Smooth muscle cell (in vitro differentiated cells): ENCODE measurements around the gene PRKG2. TPM values are rescaled to one million over a fixed set of nuclear protein-coding genes. Genes with fewer than 3 reads are reported as not detected.

Source experiments
- DNase-seq: peaks from one replicate; lab custom pipeline; 2025; ENCODE audit not compliant: unreplicated experiment; lab: John Stamatoyannopoulos, UW
- H2AFZ ChIP-seq: fragments of 200-600 bp; sonication (generic); 2 replicates; pipeline ENCODE4 v1.6.0; 2016; ENCODE audit warnings: antibody characterized with exemption, low read depth, mild to moderate bottlenecking
- H3F3A ChIP-seq: fragments of 200-600 bp; sonication (generic); 2 replicates; pipeline ENCODE4 v1.6.0; 2017; ENCODE audit warnings: antibody characterized with exemption, low read depth
- H3K27ac ChIP-seq: fragments of 200-600 bp; sonication (generic); 2 replicates; pipeline ENCODE4 v1.5.1; 2016; ENCODE audit warnings: low read depth, mild to moderate bottlenecking
- H3K27me3 ChIP-seq: fragments of 200-600 bp; sonication (generic); 2 replicates; pipeline ENCODE4 v1.6.1; 2016; ENCODE audit warnings: low read depth, mild to moderate bottlenecking
- H3K36me3 ChIP-seq: fragments of 200-600 bp; sonication (generic); 2 replicates; pipeline ENCODE4 v1.5.1; 2016; ENCODE audit warnings: low read depth
- H3K4me1 ChIP-seq: fragments of 200-600 bp; sonication (generic); 2 replicates; pipeline ENCODE4 v1.5.1; 2016; ENCODE audit warnings: low read depth
- H3K4me2 ChIP-seq: fragments of 200-600 bp; sonication (generic); 2 replicates; pipeline ENCODE4 v1.6.0; 2016; ENCODE audit warnings: mild to moderate bottlenecking
- H3K4me3 ChIP-seq: fragments of 200-600 bp; sonication (generic); 2 replicates; pipeline ENCODE4 v1.5.1; 2016; ENCODE audit warnings: mild to moderate bottlenecking
- H3K79me2 ChIP-seq: fragments of 200-600 bp; sonication (generic); 2 replicates; pipeline ENCODE4 v1.6.0; 2016; ENCODE audit warnings: low read depth, mild to moderate bottlenecking
- H3K9ac ChIP-seq: fragments of 200-600 bp; sonication (generic); 2 replicates; pipeline ENCODE4 v1.6.0; 2016; ENCODE audit warnings: low read depth
- H3K9me3 ChIP-seq: fragments of 200-600 bp; sonication (generic); replicated peaks from 2 replicates; pipeline ENCODE4 v1.5.1; 2016; ENCODE audit warnings: low read depth
- H4K20me1 ChIP-seq: fragments of 200-600 bp; sonication (generic); 2 replicates; pipeline ENCODE4 v1.6.0; 2016; ENCODE audit warnings: low read depth
- CTCF ChIP-seq: fragments of 200-600 bp; sonication (generic); IDR thresholded peaks from 2 replicates; pipeline ENCODE4 v1.5.1; 2017; ENCODE audit warnings: borderline replicate concordance, mild to moderate bottlenecking, antibody characterized with exemption; ENCODE audit not compliant: insufficient read depth, poor library complexity, severe bottlenecking
- WGBS: methylation state at CpG from one replicate; pipeline ENCODE4 v1.1.7; 2016; ENCODE audit warnings: low lambda C conversion rate; 5-methylcytosine and 5-hydroxymethylcytosine counted together
- polyA plus RNA-seq: library from polyadenylated mRNA; unstranded; fragments of >200 nt; fragmentation: Nextera tagmentation; extraction: Ambion mirVana; gene quantifications from 2 replicates; pipeline ENCODE4 v1.2.1, GENCODE V29; 2016
- total RNA-seq: library from RNA; depleted of rRNA; stranded (reverse); fragments of >200 nt; gene quantifications from 2 replicates; pipeline ENCODE4 v1.2.3, GENCODE V29; 2014

PRKG2 gene
- total and polyA plus RNA-seq, 2 experiments from 2014 or later: 0.09 TPM; not detected in 1

DNA sequence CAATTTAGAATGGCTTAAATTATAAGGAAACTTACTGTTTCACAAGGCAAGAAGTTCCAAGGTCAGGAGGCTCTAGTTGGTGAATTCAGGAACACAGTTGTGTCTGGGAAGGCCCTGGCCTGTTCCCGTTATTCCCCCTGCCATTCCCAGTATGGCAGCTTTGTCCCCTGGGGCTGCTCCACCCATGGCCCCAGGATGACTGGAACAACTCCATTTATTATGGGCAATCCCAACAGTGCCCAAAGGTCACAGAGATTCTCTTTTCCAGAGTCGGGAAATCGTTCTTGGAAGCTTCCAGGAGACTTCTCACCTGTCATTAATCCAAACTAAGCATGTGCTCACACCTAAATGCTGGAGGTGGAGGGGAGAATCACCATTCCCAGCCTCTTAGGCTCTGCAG lies 2.8 kb upstream of the PRKG2 start:
- Histone ChIP-seq H3F3A (no peaks in the 10 kb centered on the region), H3K27me3 (peaks cover 56% of the 10 kb centered on the region), H3K4me2 (no peak overlapping the region), H3K9ac (no peak overlapping the region), H3K4me3 (no peak overlapping the region), H4K20me1 (no peaks in the 10 kb centered on the region), H2AFZ (no peak overlapping the region), H3K79me2 (no peaks in the 10 kb centered on the region), H3K36me3 (no peaks in the 10 kb centered on the region), H3K9me3 (no peaks in the 10 kb centered on the region), H3K4me1 (peaks cover 10% of the 10 kb centered on the region), H3K27ac (no peak overlapping the region)
- 77% methylated on average over 3 of the region's 3 CpGs for WGBS
- TF ChIP-seq CTCF: no peak
- no peak for DNase-seq

DNA sequence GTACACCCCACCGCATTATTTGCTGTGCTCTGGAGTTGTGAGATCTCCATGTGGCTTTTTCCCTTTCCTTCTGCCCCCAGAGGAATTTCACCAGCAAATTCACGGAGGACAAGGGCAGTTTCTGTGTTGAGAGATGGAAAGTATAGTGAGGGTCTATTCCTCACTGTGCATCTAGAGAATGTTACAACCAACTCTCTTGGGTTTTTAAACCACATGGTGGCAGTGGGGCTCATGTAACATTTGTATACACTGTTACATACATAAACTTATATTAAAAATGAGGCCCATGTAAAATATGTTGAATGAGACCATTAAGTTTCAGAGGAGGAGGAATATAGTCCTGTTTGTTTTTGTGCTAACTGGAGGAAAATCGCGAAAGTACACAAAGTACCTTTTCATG lies 909 bp upstream of the PRKG2 start:
- no peak overlapping the region for H3K9ac ChIP-seq
- TF ChIP-seq CTCF: no peak

GRCh38 chr4:81214144-81214880 lies 710 bp downstream of the PRKG2 start:
- H3K4me1 ChIP-seq: peaks cover 10% of the 10 kb centered on the region
- no peaks in the 10 kb centered on the region for H3K9me3 ChIP-seq
- peak overlapping the region; percentile 91 for H3K4me2 ChIP-seq
- no peaks in the 10 kb centered on the region for H3K79me2 ChIP-seq
- TF ChIP-seq CTCF: no peak
- no peaks in the 10 kb centered on the region for H4K20me1 ChIP-seq
- H3K4me3 ChIP-seq: peak overlapping the region; percentile 57
- no peaks in the 10 kb centered on the region for H3K36me3 ChIP-seq
- no peak overlapping the region for H3K27ac ChIP-seq
- 10% methylated on average over 25 of the region's 34 CpGs for WGBS
- H3K27me3 ChIP-seq: peaks cover 79% of the 10 kb centered on the region
- DNase-seq: no peak
- H2AFZ ChIP-seq: no peak overlapping the region
- no peaks in the 10 kb centered on the region for H3F3A ChIP-seq
- no peak overlapping the region for H3K9ac ChIP-seq

More for the DNA sequence above, 909 bp upstream of the PRKG2 start:
- no peak for DNase-seq
- no peak overlapping the region for H2AFZ ChIP-seq
- no peaks in the 10 kb centered on the region for H3K36me3 ChIP-seq
- H3K4me2 ChIP-seq: peak overlapping the region; percentile 91
- no peaks in the 10 kb centered on the region for H3K79me2 ChIP-seq
- H3K4me1 ChIP-seq: peaks cover 10% of the 10 kb centered on the region
- peaks cover 75% of the 10 kb centered on the region for H3K27me3 ChIP-seq
- H3F3A ChIP-seq: no peaks in the 10 kb centered on the region
- H4K20me1 ChIP-seq: no peaks in the 10 kb centered on the region
- peak overlapping the region; percentile 57 for H3K4me3 ChIP-seq
- no peak overlapping the region for H3K27ac ChIP-seq
- no peaks in the 10 kb centered on the region for H3K9me3 ChIP-seq
- WGBS: 57% methylated on average over 4 of the region's 4 CpGs

GRCh38 chr4:81213671-81214070 lies 1.4 kb downstream of the PRKG2 start:
- Histone ChIP-seq H3K4me1 (peaks cover 10% of the 10 kb centered on the region), H3K4me2 (no peak overlapping the region), H3K9ac (no peak overlapping the region), H4K20me1 (no peaks in the 10 kb centered on the region), H3K9me3 (no peaks in the 10 kb centered on the region), H3F3A (no peaks in the 10 kb centered on the region), H3K27ac (no peak overlapping the region), H2AFZ (no peak overlapping the region), H3K36me3 (no peaks in the 10 kb centered on the region), H3K27me3 (peaks cover 79% of the 10 kb centered on the region), H3K4me3 (peak overlapping the region; percentile 57), H3K79me2 (no peaks in the 10 kb centered on the region)
- no peak for DNase-seq
- TF ChIP-seq CTCF: no peak
- WGBS: 84% methylated on average over 6 of the region's 6 CpGs
